ENCODE results near the gene METTL1. TPM values are rescaled to one million over a fixed set of nuclear protein-coding genes. Genes with fewer than 3 reads are reported as not detected.

The METTL1 gene
- total and polyA plus RNA-seq, 9 donors = 5.7 to 48.6 (median 26.4) TPM

DNA sequence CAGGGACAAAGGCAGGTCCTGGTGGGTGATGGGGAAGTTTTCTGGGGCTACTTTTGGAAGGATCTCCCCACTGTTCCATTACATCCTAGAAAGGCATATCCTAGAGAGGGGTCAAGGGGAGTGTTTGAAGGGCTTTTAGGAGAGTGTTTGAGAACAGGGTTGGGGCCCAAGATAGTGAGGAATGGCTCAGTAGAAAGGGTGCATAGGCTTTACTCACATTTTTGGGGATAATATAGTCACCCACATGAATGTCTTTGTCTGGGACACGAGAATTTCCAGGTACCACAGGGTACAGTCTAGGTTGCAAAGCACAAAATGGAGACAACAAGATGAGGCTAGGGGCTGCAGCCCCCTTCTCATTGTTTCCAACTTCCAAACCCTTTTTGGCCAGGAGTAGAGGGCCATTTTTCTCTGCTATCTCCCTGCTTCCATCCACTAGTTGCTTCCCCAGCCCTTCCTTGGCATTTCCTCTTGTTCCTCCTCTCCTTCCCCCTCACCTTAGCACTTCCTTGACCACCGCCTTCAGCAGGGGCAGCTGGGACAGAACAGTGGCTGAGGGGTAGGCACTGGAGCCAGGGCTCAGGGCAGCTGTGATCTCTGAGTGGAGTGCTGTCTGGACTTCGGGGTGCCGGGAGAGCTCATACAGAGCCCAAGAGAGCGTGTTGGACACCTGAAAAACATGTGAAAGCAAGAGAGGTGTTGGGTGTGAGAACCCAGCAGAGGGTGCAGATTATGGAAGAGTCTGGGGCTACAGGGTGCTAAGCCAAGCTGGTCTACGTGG, 7.8 kb downstream of the METTL1 start:
- H3K4me3 ChIP-seq = no peak overlapping the region
- WGBS, 3 donors = 77 to 78% (median 77%) methylated on average over 6 of the region's 6 CpGs

DNA sequence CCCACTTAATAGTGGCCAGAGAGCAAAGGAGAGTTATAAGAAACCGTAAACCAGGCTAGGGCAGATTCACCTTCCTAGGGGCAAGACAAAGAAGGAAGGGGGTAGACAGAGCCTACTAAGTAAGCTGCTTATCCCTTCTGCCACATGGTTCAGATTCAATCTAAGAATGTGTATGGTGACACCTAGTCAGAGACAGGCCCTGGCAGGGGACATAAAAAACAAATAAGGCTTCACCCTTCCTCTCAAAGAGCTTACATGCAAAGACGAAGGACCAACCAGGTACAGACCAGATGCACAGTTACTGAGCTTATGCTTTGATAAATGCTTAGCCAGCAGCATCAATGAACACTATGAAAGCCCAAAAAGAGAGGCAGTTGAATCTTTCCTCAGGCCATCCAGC, 9.4 kb downstream of the METTL1 start:
- Histone ChIP-seq H3K4me1 (ENCODE audit: insufficient read depth) (peaks cover 12% of the 10 kb centered on the region), H3K36me3 (no peaks in the 10 kb centered on the region), H3K4me3 (no peak overlapping the region), H3K27ac (no peak overlapping the region), H3K9me3 (peaks cover 0 to 10% of the 10 kb centered on the region in 2 donors), H3K27me3 (no peaks in the 10 kb centered on the region)
- no peak for DNase-seq
- intact Hi-C loops (cut with DNase I) = no loop called here
- TF ChIP-seq POLR2A (IDR thresholded peaks at IDR 0.05) = no peak
- TF ChIP-seq, protein P1, sequence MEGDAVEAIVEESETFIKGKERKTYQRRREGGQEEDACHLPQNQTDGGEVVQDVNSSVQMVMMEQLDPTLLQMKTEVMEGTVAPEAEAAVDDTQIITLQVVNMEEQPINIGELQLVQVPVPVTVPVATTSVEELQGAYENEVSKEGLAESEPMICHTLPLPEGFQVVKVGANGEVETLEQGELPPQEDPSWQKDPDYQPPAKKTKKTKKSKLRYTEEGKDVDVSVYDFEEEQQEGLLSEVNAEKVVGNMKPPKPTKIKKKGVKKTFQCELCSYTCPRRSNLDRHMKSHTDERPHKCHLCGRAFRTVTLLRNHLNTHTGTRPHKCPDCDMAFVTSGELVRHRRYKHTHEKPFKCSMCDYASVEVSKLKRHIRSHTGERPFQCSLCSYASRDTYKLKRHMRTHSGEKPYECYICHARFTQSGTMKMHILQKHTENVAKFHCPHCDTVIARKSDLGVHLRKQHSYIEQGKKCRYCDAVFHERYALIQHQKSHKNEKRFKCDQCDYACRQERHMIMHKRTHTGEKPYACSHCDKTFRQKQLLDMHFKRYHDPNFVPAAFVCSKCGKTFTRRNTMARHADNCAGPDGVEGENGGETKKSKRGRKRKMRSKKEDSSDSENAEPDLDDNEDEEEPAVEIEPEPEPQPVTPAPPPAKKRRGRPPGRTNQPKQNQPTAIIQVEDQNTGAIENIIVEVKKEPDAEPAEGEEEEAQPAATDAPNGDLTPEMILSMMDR (IDR thresholded peaks at IDR 0.05) = no peak
- TF ChIP-seq EP300 (IDR thresholded peaks at IDR 0.05) = no peak
- WGBS, 3 donors = 83 to 90% (median 88%) methylated on average over 2 of the region's 2 CpGs

More for the DNA sequence above, 7.8 kb downstream of the METTL1 start:
- no peak for TF ChIP-seq POLR2A (IDR thresholded peaks at IDR 0.05)
- TF ChIP-seq EP300 (IDR thresholded peaks at IDR 0.05) = no peak
- TF ChIP-seq, protein P1 (IDR thresholded peaks at IDR 0.05) = no peak
- H3K27me3 ChIP-seq = no peaks in the 10 kb centered on the region
- intact Hi-C loops (cut with DNase I) = no loop called here
- DNase-seq = no peak
- H3K4me1 ChIP-seq (ENCODE audit: insufficient read depth) = peaks cover 12% of the 10 kb centered on the region
- H3K27ac ChIP-seq = no peak overlapping the region
- H3K9me3 ChIP-seq = no peaks in the 10 kb centered on the region
- no peaks in the 10 kb centered on the region for H3K36me3 ChIP-seq

DNA sequence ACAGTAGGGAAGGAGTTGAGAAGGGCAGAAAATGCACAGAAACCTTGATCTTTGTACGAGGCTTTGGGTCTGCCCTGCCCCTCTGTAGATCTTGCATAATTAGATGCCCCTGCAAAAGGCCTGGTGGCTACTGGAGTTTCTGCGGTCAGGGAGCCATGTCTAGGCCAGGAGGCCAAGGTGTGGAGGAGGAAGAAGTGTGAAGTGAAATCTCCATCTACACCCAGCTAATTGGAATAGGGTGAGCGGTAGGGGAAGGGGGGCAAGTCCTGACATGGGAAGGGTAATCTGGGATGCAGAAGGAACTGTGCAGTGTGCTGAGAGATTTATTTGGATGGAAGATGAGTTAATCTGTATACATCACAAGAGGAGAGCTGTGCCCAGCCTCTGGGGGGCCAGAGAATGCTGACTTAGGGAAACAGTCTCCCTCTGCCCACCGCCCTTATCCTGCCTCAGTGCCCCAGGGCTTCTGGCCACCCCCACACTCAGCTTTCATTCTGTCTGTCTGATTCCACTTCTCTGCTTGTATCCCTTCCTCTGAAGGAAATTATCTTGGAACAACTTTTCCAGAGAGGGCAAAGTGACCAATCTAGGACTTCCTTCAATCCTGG, 10.4 kb downstream of the METTL1 start:
- TF ChIP-seq POLR2A (IDR thresholded peaks at IDR 0.05) (no peak), EP300 (IDR thresholded peaks at IDR 0.05) (no peak)
- TF ChIP-seq, protein P1 (IDR thresholded peaks at IDR 0.05) = no peak
- 80 to 85% (median 83%) methylated on average over 4 of the region's 4 CpGs for WGBS, 3 donors

DNA sequence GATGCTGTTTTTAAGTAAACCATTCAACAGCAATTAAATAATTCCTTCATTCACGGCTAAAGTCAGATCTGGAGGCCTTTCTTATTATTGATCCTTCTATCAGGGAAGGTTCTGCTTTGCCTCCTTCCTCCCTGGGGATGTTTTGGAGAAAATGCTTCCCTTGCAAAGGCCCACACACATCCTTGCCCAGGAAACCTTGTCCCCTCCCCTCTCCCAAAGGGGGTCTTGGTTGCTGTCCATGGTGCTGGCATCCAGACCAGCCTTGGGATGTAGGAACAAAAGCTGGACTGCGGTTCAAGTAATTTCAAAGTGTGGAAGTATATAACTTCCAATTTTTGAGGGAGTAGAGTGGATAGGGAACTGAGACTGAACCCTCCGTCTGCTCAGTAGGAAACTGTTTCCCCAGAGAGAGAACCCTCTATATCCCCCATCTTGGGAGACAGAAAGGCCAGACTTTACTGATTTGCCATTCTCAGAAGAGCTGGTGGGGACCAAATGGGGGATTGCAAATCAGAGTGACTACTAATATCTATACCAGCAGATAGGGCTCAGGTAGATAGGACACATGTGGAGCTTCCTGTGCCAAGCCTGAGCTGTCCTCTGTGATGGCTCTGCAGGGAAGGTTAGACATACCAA, 11.4 kb downstream of the METTL1 start:
- peaks cover 8% of the 10 kb centered on the region for H3K4me1 ChIP-seq (ENCODE audit: insufficient read depth)
- no peak overlapping the region for H3K4me3 ChIP-seq
- intact Hi-C loops (cut with DNase I) = no loop called here
- H3K36me3 ChIP-seq = no peaks in the 10 kb centered on the region
- no peak for DNase-seq
- H3K9me3 ChIP-seq = peaks cover 0 to 10% of the 10 kb centered on the region in 2 donors
- H3K27me3 ChIP-seq = no peaks in the 10 kb centered on the region
- TF ChIP-seq POLR2A (IDR thresholded peaks at IDR 0.05) (no peak), EP300 (IDR thresholded peaks at IDR 0.05) (no peak)
- TF ChIP-seq, protein P1 (IDR thresholded peaks at IDR 0.05) = no peak
- WGBS, 3 donors = 85 to 90% (median 89%) methylated on average over 3 of the region's 3 CpGs
- no peak overlapping the region for H3K27ac ChIP-seq

More for the DNA sequence above, 10.4 kb downstream of the METTL1 start:
- no peaks in the 10 kb centered on the region for H3K27me3 ChIP-seq
- H3K9me3 ChIP-seq = peaks cover 0 to 10% of the 10 kb centered on the region in 2 donors
- H3K4me1 ChIP-seq (ENCODE audit: insufficient read depth) = peaks cover 7% of the 10 kb centered on the region
- H3K27ac ChIP-seq = no peak overlapping the region
- H3K36me3 ChIP-seq = no peaks in the 10 kb centered on the region
- H3K4me3 ChIP-seq = no peak overlapping the region
- DNase-seq = no peak
- intact Hi-C loops (cut with DNase I) = no loop called here

Data from ovary (tissue), 9 donors.